Progenitor cell of endocrine pancreas (in vitro differentiated cells): ENCODE data around the gene CASK. TPM values are rescaled to one million over a fixed set of nuclear protein-coding genes. Genes with fewer than 3 reads are reported as not detected.

Experiments
- DNase-seq: peaks from one replicate; pipeline ENCODE4 v3.0.0; 2021; ENCODE audit warnings: low spot score; ENCODE audit not compliant: unreplicated experiment
- H3K27ac Mint-ChIP-seq: 2 replicates; pipeline ENCODE4 v1.8.0; 2021; ENCODE audit warnings: mild to moderate bottlenecking, moderate library complexity, mixed read lengths
- H3K27me3 Mint-ChIP-seq: 2 replicates; pipeline ENCODE4 v1.8.0; 2021; ENCODE audit warnings: mixed read lengths
- H3K36me3 Mint-ChIP-seq: 2 replicates; pipeline ENCODE4 v1.8.0; 2022; ENCODE audit warnings: mixed read lengths; ENCODE audit not compliant: insufficient read depth
- H3K4me1 Mint-ChIP-seq: 2 replicates; pipeline ENCODE4 v1.8.0; 2021; ENCODE audit warnings: low read depth, mixed read lengths
- H3K4me3 Mint-ChIP-seq: 2 replicates; pipeline ENCODE4 v1.8.0; 2021; ENCODE audit warnings: low read depth, mild to moderate bottlenecking, moderate library complexity, mixed read lengths
- H3K9me3 Mint-ChIP-seq: 2 replicates; pipeline ENCODE4 v1.8.0; 2021; ENCODE audit warnings: low read depth, mixed read lengths
- CTCF ChIP-seq: fragments of 200-600 bp; sonication (generic); IDR thresholded peaks from one replicate; pipeline ENCODE4 v1.5.0; 2021; ENCODE audit warnings: antibody characterized with exemption, mild to moderate bottlenecking; ENCODE audit not compliant: unreplicated experiment
- total RNA-seq: library from RNA; stranded (reverse); gene quantifications from 2 replicates; pipeline ENCODE4 v1.2.1, GENCODE V29; 2021

CASK gene
- total RNA-seq, 1 donor from 2014 or later, result 68.3 TPM

- Mint-ChIP-seq H3K4me3 (no peak overlapping the region), H3K27ac (no peak overlapping the region), H3K9me3 (peaks cover 16% of the 10 kb centered on the region), H3K4me1 (peaks cover 1% of the 10 kb centered on the region), H3K27me3 (no peaks in the 10 kb centered on the region), H3K36me3 (peaks cover 9% of the 10 kb centered on the region)
- no peak for DNase-seq
- TF ChIP-seq CTCF, result no peak
Measured at GRCh38 chrX:41664908-41665307, 258.4 kb downstream of the CASK start.

GRCh38 chrX:41664375-41664901, 258.9 kb downstream of the CASK start:
- H3K36me3 Mint-ChIP-seq, result peaks cover 9% of the 10 kb centered on the region
- no peak for TF ChIP-seq CTCF
- H3K27ac Mint-ChIP-seq, result no peak overlapping the region
- no peak for DNase-seq
- no peaks in the 10 kb centered on the region for H3K27me3 Mint-ChIP-seq
- H3K4me1 Mint-ChIP-seq, result peaks cover 1% of the 10 kb centered on the region
- H3K9me3 Mint-ChIP-seq, result peaks cover 16% of the 10 kb centered on the region
- H3K4me3 Mint-ChIP-seq, result no peak overlapping the region

GRCh38 chrX:41661366-41662095, 261.8 kb downstream of the CASK start:
- no peak for DNase-seq
- no peak overlapping the region for H3K4me3 Mint-ChIP-seq
- peaks cover 1% of the 10 kb centered on the region for H3K4me1 Mint-ChIP-seq
- peaks cover 14% of the 10 kb centered on the region for H3K36me3 Mint-ChIP-seq
- H3K27me3 Mint-ChIP-seq, result no peaks in the 10 kb centered on the region
- no peak overlapping the region for H3K27ac Mint-ChIP-seq
- TF ChIP-seq CTCF, result no peak
- H3K9me3 Mint-ChIP-seq, result peaks cover 18% of the 10 kb centered on the region

GRCh38 chrX:41655631-41656030, 267.7 kb downstream of the CASK start:
- Mint-ChIP-seq H3K4me3 (no peak overlapping the region), H3K27me3 (no peaks in the 10 kb centered on the region), H3K9me3 (peaks cover 33% of the 10 kb centered on the region), H3K27ac (no peak overlapping the region), H3K36me3 (peaks cover 26% of the 10 kb centered on the region), H3K4me1 (no peaks in the 10 kb centered on the region)
- no peak for DNase-seq
- TF ChIP-seq CTCF, result no peak

GRCh38 chrX:41655101-41655500, 268.3 kb downstream of the CASK start:
- TF ChIP-seq CTCF, result no peak
- DNase-seq, result no peak
- no peaks in the 10 kb centered on the region for H3K4me1 Mint-ChIP-seq
- H3K36me3 Mint-ChIP-seq, result peaks cover 30% of the 10 kb centered on the region
- H3K27me3 Mint-ChIP-seq, result no peaks in the 10 kb centered on the region
- no peak overlapping the region for H3K4me3 Mint-ChIP-seq
- no peak overlapping the region for H3K27ac Mint-ChIP-seq
- peaks cover 34% of the 10 kb centered on the region for H3K9me3 Mint-ChIP-seq
